Kidney epithelial cell (primary cell): ENCODE measurements around the gene TBC1D4. TPM values are rescaled to one million over a fixed set of nuclear protein-coding genes. Genes with fewer than 3 reads are reported as not detected.

Experiments used
- DNase-seq: peaks from one replicate; pipeline ENCODE4 v3.0.0-alpha.2; 2010; ENCODE audit warnings: low read depth
- H3K27me3 ChIP-seq: 2 replicates; pipeline ENCODE4 v1.6.0; 2011; ENCODE audit warnings: low read length; ENCODE audit not compliant: control insufficient read depth, insufficient read depth
- H3K36me3 ChIP-seq: 2 replicates; pipeline ENCODE4 v1.5.1; 2011; ENCODE audit warnings: low read length; ENCODE audit not compliant: control insufficient read depth, insufficient read depth
- H3K4me3 ChIP-seq: 2 replicates; pipeline ENCODE4 v1.5.1; 2011; ENCODE audit warnings: low read depth, mild to moderate bottlenecking, control low read depth, low read length
- total RNA-seq: library from RNA; depleted of rRNA; stranded (reverse); fragments of >200 nt; gene quantifications from 2 replicates; pipeline ENCODE4 v1.2.3, GENCODE V29; 2015
- TF ChIP-seq, protein P1 (sequence below): IDR thresholded peaks from 2 replicates; pipeline ENCODE4 v1.5.1; 2011; ENCODE audit warnings: mild to moderate bottlenecking, moderate library complexity, low read length, control low read depth, inconsistent platforms; ENCODE audit not compliant: insufficient read depth, poor library complexity, severe bottlenecking

The TBC1D4 gene
- total RNA-seq, 1 donor from 2014 or later = 8.6 TPM

DNA sequence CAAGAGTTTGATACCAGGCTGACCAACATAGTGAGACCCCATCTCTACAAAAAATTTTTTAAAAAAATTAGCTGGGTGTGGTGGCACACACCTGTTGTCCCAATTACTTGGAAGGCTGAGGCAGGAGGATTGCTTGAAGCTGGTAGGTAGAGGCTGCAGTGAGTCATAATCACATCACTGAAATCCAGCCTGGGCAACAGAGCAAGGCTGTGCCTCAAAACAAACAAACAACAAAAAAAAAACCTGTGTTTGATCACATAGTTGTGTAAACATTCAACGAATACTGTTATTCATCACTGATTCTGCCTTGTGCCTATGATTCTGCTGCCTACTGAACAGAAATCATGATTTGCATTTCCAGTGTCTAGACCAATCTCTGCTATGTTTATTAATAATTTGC lies 134.0 kb downstream of the TBC1D4 start:
- no peaks in the 10 kb centered on the region for H3K27me3 ChIP-seq
- no peaks in the 10 kb centered on the region for H3K36me3 ChIP-seq
- no peak for DNase-seq
- TF ChIP-seq, protein P1, sequence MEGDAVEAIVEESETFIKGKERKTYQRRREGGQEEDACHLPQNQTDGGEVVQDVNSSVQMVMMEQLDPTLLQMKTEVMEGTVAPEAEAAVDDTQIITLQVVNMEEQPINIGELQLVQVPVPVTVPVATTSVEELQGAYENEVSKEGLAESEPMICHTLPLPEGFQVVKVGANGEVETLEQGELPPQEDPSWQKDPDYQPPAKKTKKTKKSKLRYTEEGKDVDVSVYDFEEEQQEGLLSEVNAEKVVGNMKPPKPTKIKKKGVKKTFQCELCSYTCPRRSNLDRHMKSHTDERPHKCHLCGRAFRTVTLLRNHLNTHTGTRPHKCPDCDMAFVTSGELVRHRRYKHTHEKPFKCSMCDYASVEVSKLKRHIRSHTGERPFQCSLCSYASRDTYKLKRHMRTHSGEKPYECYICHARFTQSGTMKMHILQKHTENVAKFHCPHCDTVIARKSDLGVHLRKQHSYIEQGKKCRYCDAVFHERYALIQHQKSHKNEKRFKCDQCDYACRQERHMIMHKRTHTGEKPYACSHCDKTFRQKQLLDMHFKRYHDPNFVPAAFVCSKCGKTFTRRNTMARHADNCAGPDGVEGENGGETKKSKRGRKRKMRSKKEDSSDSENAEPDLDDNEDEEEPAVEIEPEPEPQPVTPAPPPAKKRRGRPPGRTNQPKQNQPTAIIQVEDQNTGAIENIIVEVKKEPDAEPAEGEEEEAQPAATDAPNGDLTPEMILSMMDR = no peak
- H3K4me3 ChIP-seq = no peak overlapping the region

DNA sequence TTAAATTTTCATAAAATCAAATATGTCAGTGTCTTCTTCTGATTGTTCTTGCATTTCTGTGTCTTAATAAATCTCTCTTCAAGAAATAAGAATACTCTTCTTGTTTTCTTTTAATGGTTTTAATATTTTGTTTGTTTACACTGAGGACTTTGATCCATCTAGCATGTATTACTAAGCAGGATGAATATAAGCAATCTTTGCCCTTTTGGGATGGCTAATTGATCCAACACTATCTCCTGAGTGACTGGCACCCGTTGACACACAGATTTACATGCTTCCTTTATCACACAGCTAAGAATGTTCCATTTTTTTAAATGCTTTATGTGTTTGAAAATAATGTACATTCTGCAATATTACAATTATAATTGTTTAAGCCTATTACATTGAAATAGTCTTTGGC lies 134.5 kb downstream of the TBC1D4 start:
- Histone ChIP-seq H3K4me3 (no peak overlapping the region), H3K36me3 (no peaks in the 10 kb centered on the region), H3K27me3 (no peaks in the 10 kb centered on the region)
- TF ChIP-seq, protein P1 = no peak
- no peak for DNase-seq

GRCh38 chr13:75345193-75345592 lies 136.8 kb downstream of the TBC1D4 start:
- Histone ChIP-seq H3K4me3 (no peak overlapping the region), H3K27me3 (no peaks in the 10 kb centered on the region), H3K36me3 (no peaks in the 10 kb centered on the region)
- TF ChIP-seq, protein P1 = no peak
- no peak for DNase-seq

DNA sequence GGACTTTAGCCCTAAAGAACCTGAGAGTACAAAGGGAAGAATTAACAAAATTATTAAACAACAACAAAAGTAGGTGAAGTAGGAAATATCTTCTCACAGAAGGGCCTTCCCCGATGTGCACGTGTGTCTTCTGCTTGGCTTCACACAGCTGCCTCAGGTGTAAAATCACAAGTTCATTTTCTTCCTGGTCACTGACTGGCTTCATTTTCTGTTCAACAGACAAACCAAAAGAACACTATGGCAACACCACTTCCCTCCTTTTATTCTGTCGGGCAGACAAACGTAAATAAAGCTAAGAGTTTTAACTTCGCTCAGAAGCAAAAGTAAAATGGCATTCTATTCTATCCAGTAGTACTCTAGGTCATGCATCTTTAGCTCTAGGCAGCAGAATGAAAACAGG lies 140.9 kb downstream of the TBC1D4 start:
- TF ChIP-seq, protein P1 = no peak
- DNase-seq = no peak
- Histone ChIP-seq H3K4me3 (no peak overlapping the region), H3K36me3 (no peaks in the 10 kb centered on the region), H3K27me3 (no peaks in the 10 kb centered on the region)

- no peaks in the 10 kb centered on the region for H3K27me3 ChIP-seq
- H3K4me3 ChIP-seq = no peak overlapping the region
- no peak for DNase-seq
- no peaks in the 10 kb centered on the region for H3K36me3 ChIP-seq
- TF ChIP-seq, protein P1 = no peak
These were observed 142.2 kb downstream of the TBC1D4 start for GRCh38 chr13:75339635-75340374.
